GM18517 (cell line): ENCODE results near the gene KLK10.
"Not testable (repeated sequence)": the region's sequence is repeated elsewhere in the genome, so short reads cannot be mapped to it uniquely, and the experiment has no call there.

Source experiments
- ATAC-seq: cut with Tn5 transposase; IDR thresholded peaks from one replicate; pipeline ENCODE4 v1.9.1; 2021; ENCODE audit warnings: mild to moderate bottlenecking, moderate library complexity; ENCODE audit not compliant: unreplicated experiment

Gene KLK10

GRCh38 chr19:50969810-50970209 lies 49.7 kb downstream of the KLK10 start:
- not testable (repeated sequence) for ATAC-seq

- no peak for ATAC-seq
Observed at GRCh38 chr19:50969413-50969760, 50.1 kb downstream of the KLK10 start, which contains the start of gene KLK6. TSS of gene KLK6 (minus strand) at chr19:50969591. CDS start at chr19:50968104, 1,487 bp downstream.

GRCh38 chr19:50968716-50969412 lies 50.6 kb downstream of the KLK10 start:
- no peak for ATAC-seq

GRCh38 chr19:50967929-50968715 lies 51.4 kb downstream of the KLK10 start:
- ATAC-seq, result no peak

- no peak for ATAC-seq
Observed at GRCh38 chr19:50964266-50964665, 55.2 kb downstream of the KLK10 start.

- no peak for ATAC-seq
Observed at GRCh38 chr19:50963381-50963780, 56.1 kb downstream of the KLK10 start.
